Upper lobe of right lung (tissue), 1 donor: ENCODE measurements around the gene IFI27L1. TPM values are rescaled to one million over a fixed set of nuclear protein-coding genes. Genes with fewer than 3 reads are reported as not detected.

ENCODE experiments used
- ATAC-seq: fragments of 200-7000 bp; cut with Tn5 transposase; one replicate; pipeline ENCODE4 v1.9.1; 2020; ENCODE audit warnings: mild to moderate bottlenecking, moderate library complexity
- DNase-seq: peaks from one replicate; pipeline ENCODE4 v3.0.0-alpha.2; 2020
- H3K27ac ChIP-seq: fragments of 200-600 bp; one replicate; pipeline ENCODE4 v1.8.0; 2022
- H3K27me3 ChIP-seq: fragments of 200-600 bp; one replicate; pipeline ENCODE4 v1.8.0; 2022; ENCODE audit warnings: mild to moderate bottlenecking
- H3K36me3 ChIP-seq: fragments of 200-600 bp; one replicate; pipeline ENCODE4 v1.8.0; 2022
- H3K4me1 ChIP-seq: fragments of 200-600 bp; one replicate; pipeline ENCODE4 v1.8.0; 2022
- H3K4me3 ChIP-seq: fragments of 200-600 bp; one replicate; pipeline ENCODE4 v1.8.0; 2022; ENCODE audit warnings: mild to moderate bottlenecking
- H3K9me3 ChIP-seq: fragments of 200-600 bp; one replicate; pipeline ENCODE4 v1.8.0; 2022
- intact Hi-C: fragments of 100-400 bp; cut with DNase I; formaldehyde crosslinking; loops from one replicate; pipeline ENCODE4 v1.11.0; 2022
- total RNA-seq: library from RNA; stranded (reverse); fragmentation: NEBNext Ultra II Directional; extraction: Animal tissue kit (Norgen Biotek cat#: 25700); gene quantifications from one replicate; pipeline ENCODE4 v1.2.1, GENCODE V29; 2021
- TF ChIP-seq, protein P1 (sequence below): fragments of 200-600 bp; IDR thresholded peaks from one replicate; pipeline ENCODE4 v1.8.0; 2022; ENCODE audit warnings: antibody characterized with exemption
- donor health status: DM: no; HTN: yes; CAD: no; lungs with severe emphysema.

IFI27L1 gene
- total RNA-seq, 1 donor from 2014 or later: 15.2 TPM

DNA sequence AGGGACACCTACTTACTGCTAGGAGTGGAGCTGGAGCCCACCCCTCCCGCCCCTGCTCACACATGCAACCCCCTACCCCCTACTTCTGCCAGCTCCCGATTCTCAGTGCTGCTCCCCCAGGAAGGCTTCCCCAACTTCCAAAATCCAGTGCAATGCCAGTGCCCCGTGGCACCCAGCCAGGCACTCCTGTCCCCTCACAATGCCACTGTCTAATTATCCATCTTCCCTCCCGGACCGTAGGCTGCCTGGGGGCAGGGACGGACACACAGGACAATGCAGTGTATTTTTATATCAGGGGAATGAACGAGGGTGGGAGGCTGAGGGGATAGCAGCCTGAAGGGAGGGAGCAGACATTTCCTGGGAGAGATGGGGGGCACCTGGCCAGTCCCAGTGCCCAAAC, 42.6 kb upstream of the IFI27L1 start:
- intact Hi-C loops: no loop called here
- no peaks in the 10 kb centered on the region for H3K27me3 ChIP-seq
- DNase-seq (peak; percentile 39), ATAC-seq (no peak)
- H3K9me3 ChIP-seq: no peaks in the 10 kb centered on the region
- H3K36me3 ChIP-seq: no peaks in the 10 kb centered on the region
- peaks cover 13% of the 10 kb centered on the region for H3K4me1 ChIP-seq
- TF ChIP-seq, protein P1, sequence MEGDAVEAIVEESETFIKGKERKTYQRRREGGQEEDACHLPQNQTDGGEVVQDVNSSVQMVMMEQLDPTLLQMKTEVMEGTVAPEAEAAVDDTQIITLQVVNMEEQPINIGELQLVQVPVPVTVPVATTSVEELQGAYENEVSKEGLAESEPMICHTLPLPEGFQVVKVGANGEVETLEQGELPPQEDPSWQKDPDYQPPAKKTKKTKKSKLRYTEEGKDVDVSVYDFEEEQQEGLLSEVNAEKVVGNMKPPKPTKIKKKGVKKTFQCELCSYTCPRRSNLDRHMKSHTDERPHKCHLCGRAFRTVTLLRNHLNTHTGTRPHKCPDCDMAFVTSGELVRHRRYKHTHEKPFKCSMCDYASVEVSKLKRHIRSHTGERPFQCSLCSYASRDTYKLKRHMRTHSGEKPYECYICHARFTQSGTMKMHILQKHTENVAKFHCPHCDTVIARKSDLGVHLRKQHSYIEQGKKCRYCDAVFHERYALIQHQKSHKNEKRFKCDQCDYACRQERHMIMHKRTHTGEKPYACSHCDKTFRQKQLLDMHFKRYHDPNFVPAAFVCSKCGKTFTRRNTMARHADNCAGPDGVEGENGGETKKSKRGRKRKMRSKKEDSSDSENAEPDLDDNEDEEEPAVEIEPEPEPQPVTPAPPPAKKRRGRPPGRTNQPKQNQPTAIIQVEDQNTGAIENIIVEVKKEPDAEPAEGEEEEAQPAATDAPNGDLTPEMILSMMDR: no peak
- no peak overlapping the region for H3K27ac ChIP-seq
- no peak overlapping the region for H3K4me3 ChIP-seq

DNA sequence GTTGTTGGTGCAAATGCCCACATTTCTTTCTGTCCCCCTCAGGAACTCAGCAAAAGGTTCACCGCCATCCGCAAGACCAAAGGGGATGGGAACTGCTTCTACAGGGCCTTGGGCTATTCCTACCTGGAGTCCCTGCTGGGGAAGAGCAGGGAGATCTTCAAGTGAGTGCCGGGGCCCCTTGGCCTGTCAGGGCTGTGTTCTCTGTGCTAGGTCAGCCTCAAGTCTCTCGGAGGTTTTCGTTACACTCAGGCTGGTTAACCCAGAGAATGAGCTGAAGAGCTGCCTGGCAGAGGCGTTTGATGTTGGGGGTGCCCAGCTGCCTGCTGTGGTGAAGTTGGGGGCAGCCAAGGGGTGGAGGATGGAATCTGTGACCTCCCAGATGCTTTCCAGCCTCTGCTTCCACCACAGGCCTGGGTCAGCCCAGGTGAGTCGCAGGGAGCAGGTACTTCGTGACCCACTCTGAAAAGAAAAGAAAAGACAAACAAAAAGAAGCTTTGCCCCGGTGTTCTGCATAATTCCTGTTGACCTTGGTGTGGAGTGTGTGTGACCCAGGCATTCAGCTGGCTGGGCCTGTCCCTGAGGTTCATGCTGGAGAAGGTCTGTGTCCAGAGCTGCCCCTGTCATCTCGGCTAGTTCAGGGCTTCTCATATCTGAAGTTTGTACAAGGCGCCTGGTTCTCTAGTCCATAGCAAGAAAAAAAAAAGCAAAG, 42.0 kb upstream of the IFI27L1 start:
- H3K36me3 ChIP-seq: no peaks in the 10 kb centered on the region
- H3K27me3 ChIP-seq: no peaks in the 10 kb centered on the region
- DNase-seq: peak; percentile 35
- TF ChIP-seq, protein P1: no peak
- H3K4me1 ChIP-seq: peaks cover 13% of the 10 kb centered on the region
- ATAC-seq: no peak
- intact Hi-C loops: no loop called here
- no peak overlapping the region for H3K4me3 ChIP-seq
- H3K27ac ChIP-seq: no peak overlapping the region
- H3K9me3 ChIP-seq: no peaks in the 10 kb centered on the region

DNA sequence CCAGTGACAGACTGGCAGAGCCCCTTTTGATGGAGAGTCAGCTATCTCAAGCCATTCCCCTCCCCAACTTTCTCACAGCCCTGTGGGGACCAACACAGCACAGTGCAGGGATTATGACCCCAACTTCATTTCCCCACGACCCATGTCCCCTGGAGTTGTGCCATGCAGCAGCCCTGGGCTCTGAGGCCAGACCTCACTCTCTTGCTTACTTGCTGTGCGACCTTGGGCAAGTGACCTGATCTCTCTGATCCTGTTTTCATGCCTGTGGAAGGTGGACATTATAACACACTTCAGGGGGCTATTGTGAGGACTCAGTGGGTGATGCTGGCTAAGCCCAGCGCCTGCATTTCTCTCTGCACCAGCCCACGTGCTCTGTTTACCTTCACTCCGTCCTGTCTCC, 40.9 kb upstream of the IFI27L1 start:
- H3K36me3 ChIP-seq: peaks cover 8% of the 10 kb centered on the region
- intact Hi-C loops: loop anchor here (5.0 kb wide), 1 partner anchor 97 kb away; no protein-coding TSS in a partner anchor
- peak; percentile 45 for DNase-seq
- H3K4me1 ChIP-seq: peaks cover 13% of the 10 kb centered on the region
- H3K27ac ChIP-seq: no peak overlapping the region
- H3K27me3 ChIP-seq: no peaks in the 10 kb centered on the region
- H3K9me3 ChIP-seq: no peaks in the 10 kb centered on the region
- TF ChIP-seq, protein P1: no peak
- no peak for ATAC-seq
- H3K4me3 ChIP-seq: no peak overlapping the region

DNA sequence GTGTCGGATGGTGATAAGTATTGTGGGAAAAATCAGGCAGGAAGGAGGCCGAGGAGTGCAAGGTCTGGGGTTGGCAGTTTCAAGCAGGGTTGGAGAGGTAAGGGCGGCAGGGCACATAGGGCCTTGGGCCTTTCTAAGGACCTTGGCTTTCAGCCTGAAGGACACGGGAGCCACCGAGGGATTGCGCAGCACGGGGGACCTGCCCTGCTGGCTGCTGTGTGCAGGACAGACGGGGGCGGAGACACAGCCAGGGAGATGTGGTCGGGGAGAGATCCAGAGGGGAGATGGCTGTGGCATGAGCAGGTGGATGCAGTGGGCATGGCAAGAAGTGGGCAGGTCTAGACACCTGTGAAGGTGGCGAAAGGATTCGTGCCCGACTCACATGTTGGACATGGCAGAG, 40.3 kb upstream of the IFI27L1 start:
- DNase-seq (peak; percentile 50), ATAC-seq (no peak)
- intact Hi-C loops: loop anchor here (5.0 kb wide), 1 partner anchor 97 kb away; no protein-coding TSS in a partner anchor
- no peaks in the 10 kb centered on the region for H3K27me3 ChIP-seq
- H3K9me3 ChIP-seq: no peaks in the 10 kb centered on the region
- H3K4me3 ChIP-seq: no peak overlapping the region
- TF ChIP-seq, protein P1: no peak
- peaks cover 13% of the 10 kb centered on the region for H3K4me1 ChIP-seq
- H3K27ac ChIP-seq: no peak overlapping the region
- H3K36me3 ChIP-seq: peaks cover 13% of the 10 kb centered on the region

DNA sequence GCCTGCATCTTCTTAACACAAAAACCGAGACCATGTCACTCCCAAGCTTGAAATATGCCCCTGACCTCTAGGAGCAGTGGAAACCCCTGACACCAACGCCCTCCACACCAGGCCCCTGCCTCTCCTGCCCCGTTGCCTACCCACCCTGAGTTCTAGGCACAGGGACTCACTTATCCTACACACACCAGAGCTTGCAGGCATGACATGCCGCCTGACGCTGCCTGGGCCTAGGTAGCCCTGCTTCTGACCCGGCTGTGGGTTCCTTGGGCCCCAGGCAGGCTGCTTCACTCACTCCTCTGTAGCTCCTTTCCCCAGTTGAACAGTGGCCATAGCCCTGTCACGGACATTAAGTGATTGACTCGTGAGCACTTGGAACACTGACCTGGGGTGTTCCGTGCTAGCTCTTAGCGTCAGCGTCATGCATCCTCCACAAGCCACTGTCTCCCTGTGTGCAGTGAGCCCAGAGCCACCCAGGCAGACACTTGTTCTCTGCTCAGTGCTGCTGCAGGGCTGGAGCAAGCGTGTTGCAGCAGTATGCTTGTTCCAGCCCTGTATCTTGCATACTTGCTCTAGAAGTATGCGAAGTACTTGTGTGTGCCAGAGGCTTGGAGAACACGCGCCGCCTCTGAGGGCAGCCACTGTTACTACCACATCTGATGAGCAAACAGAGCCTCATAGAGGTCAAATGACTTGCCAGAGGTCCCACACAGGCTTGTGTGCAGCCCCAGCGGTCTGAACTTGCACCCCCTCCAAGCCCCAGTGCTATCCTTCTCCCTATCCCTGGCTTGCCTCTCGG, 39.4 kb upstream of the IFI27L1 start:
- no peaks in the 10 kb centered on the region for H3K9me3 ChIP-seq
- intact Hi-C loops: loop anchor here (5.0 kb wide), 1 partner anchor 96 kb away; no protein-coding TSS in a partner anchor
- ATAC-seq (peak; percentile 87), DNase-seq (peak; percentile 77)
- peaks cover 13% of the 10 kb centered on the region for H3K4me1 ChIP-seq
- H3K36me3 ChIP-seq: peaks cover 23% of the 10 kb centered on the region
- no peaks in the 10 kb centered on the region for H3K27me3 ChIP-seq
- H3K4me3 ChIP-seq: no peak overlapping the region
- no peak overlapping the region for H3K27ac ChIP-seq
- TF ChIP-seq, protein P1: no peak
